Activated B cell treated with CpG ODN at 0.5 μM for 24 hours (primary cell): ENCODE data around the gene INF2. TPM values are rescaled to one million over a fixed set of nuclear protein-coding genes. Genes with fewer than 3 reads are reported as not detected.

Experiments
- ATAC-seq: fragments of 200-7000 bp; cut with Tn5 transposase; one replicate; pipeline ENCODE4 v1.10.0; 2021; ENCODE audit warnings: low read depth, mild to moderate bottlenecking, moderate library complexity
- CTCF ChIA-PET: fragments of 350-600 bp; sonication (Branson Sonifier 250); formaldehyde crosslinking; loops from one replicate; lab custom pipeline; 2021; ENCODE audit warnings: antibody characterized with exemption; lab: Charles Lee
- POLR2A ChIA-PET: fragments of 350-600 bp; sonication (Branson Sonifier 250); formaldehyde crosslinking; loops from one replicate; lab custom pipeline; 2021; ENCODE audit warnings: antibody characterized with exemption; lab: Charles Lee
- DNase-seq: peaks from one replicate; pipeline ENCODE4 v3.0.0; 2022
- H3K27ac Mint-ChIP-seq: one replicate; pipeline ENCODE4 v1.8.0; 2020; ENCODE audit warnings: mixed read lengths
- H3K27me3 Mint-ChIP-seq: one replicate; pipeline ENCODE4 v1.8.0; 2021; ENCODE audit warnings: mixed read lengths
- H3K36me3 Mint-ChIP-seq: one replicate; pipeline ENCODE4 v1.8.0; 2021; ENCODE audit warnings: low read depth, mixed read lengths
- H3K4me1 Mint-ChIP-seq: one replicate; pipeline ENCODE4 v1.8.0; 2021; ENCODE audit warnings: mixed read lengths
- H3K4me3 Mint-ChIP-seq: one replicate; pipeline ENCODE4 v1.8.0; 2020; ENCODE audit warnings: mild to moderate bottlenecking, mixed read lengths
- H3K9me3 Mint-ChIP-seq: one replicate; pipeline ENCODE4 v1.8.0; 2020; ENCODE audit warnings: mixed read lengths
- CTCF ChIP-seq: fragments of 200-600 bp; IDR thresholded peaks from one replicate; pipeline ENCODE4 v1.8.0; 2022; ENCODE audit warnings: antibody characterized with exemption, mild to moderate bottlenecking
- intact Hi-C: fragments of 100-400 bp; cut with micrococcal nuclease; formaldehyde crosslinking; loops from one replicate; pipeline ENCODE4 v1.15.1; 2024
- total RNA-seq: library from RNA; stranded (reverse); gene quantifications from 2 replicates; pipeline ENCODE4 v1.2.3, GENCODE V29; 2022

INF2 gene
- total RNA-seq, 1 donor from 2014 or later = 47.2 TPM

- H3K36me3 Mint-ChIP-seq = peaks cover 20% of the 10 kb centered on the region
- intact Hi-C loops = no loop called here
- no peak overlapping the region for H3K4me3 Mint-ChIP-seq
- DNase-seq (no peak), ATAC-seq (no peak)
- no peaks in the 10 kb centered on the region for H3K27me3 Mint-ChIP-seq
- H3K4me1 Mint-ChIP-seq = peaks cover 3% of the 10 kb centered on the region
- no peaks in the 10 kb centered on the region for H3K9me3 Mint-ChIP-seq
- TF ChIP-seq CTCF = no peak
- no peak overlapping the region for H3K27ac Mint-ChIP-seq
- CTCF ChIA-PET = interaction anchor here (1.1 to 1.5 kb wide), 2 partner anchors 45 to 49 kb away, joined by 4 to 5 read pairs; no protein-coding TSS in a partner anchor
- POLR2A ChIA-PET = interaction anchor here (0.9 to 2.0 kb wide), 2 partner anchors 18 to 47 kb away, joined by 3 to 5 read pairs; no protein-coding TSS in a partner anchor
Measured at GRCh38 chr14:104705340-104706047, 16.1 kb downstream of the INF2 start.

GRCh38 chr14:104706733-104707607, 17.6 kb downstream of the INF2 start:
- no peaks in the 10 kb centered on the region for H3K27me3 Mint-ChIP-seq
- ChIA-PET CTCF (interaction anchor here (1.5 kb wide), 1 partner anchor 46 kb away, joined by 4 read pairs; no protein-coding TSS in a partner anchor), POLR2A (interaction anchor here (0.7 to 2.0 kb wide), 2 partner anchors 49 to 55 kb away, joined by 3 to 5 read pairs; no protein-coding TSS in a partner anchor)

GRCh38 chr14:104707608-104708595, 18.5 kb downstream of the INF2 start:
- no peaks in the 10 kb centered on the region for H3K9me3 Mint-ChIP-seq
- H3K4me1 Mint-ChIP-seq = peaks cover 3% of the 10 kb centered on the region
- intact Hi-C loops = loop anchor here (1.0 kb wide), 4 partner anchors 19 to 630 kb away; partner anchors contain the start of gene INF2
- DNase-seq (no peak), ATAC-seq (no peak)
- peaks cover 21% of the 10 kb centered on the region for H3K36me3 Mint-ChIP-seq
- POLR2A ChIA-PET = interaction anchor here (1.6 kb wide), 1 partner anchor 51 kb away, joined by 7 read pairs; no protein-coding TSS in a partner anchor
- no peak overlapping the region for H3K4me3 Mint-ChIP-seq
- no peaks in the 10 kb centered on the region for H3K27me3 Mint-ChIP-seq
- CTCF ChIA-PET = interaction anchor here (1.0 to 2.3 kb wide), 6 partner anchors 14 to 68 kb away, joined by 4 to 12 read pairs (median 8); partner anchors contain the start of gene SIVA1
- TF ChIP-seq CTCF = no peak
- H3K27ac Mint-ChIP-seq = no peak overlapping the region

More at GRCh38 chr14:104706733-104707607, 17.6 kb downstream of the INF2 start:
- DNase-seq (no peak), ATAC-seq (no peak)
- no peak overlapping the region for H3K4me3 Mint-ChIP-seq
- no peak for TF ChIP-seq CTCF
- H3K4me1 Mint-ChIP-seq = peaks cover 3% of the 10 kb centered on the region
- intact Hi-C loops = no loop called here
- no peak overlapping the region for H3K27ac Mint-ChIP-seq
- H3K9me3 Mint-ChIP-seq = no peaks in the 10 kb centered on the region
- H3K36me3 Mint-ChIP-seq = peaks cover 21% of the 10 kb centered on the region

GRCh38 chr14:104708606-104709268, 19.3 kb downstream of the INF2 start:
- no peaks in the 10 kb centered on the region for H3K9me3 Mint-ChIP-seq
- H3K27me3 Mint-ChIP-seq = no peaks in the 10 kb centered on the region
- no peak overlapping the region for H3K27ac Mint-ChIP-seq
- H3K4me1 Mint-ChIP-seq = peaks cover 3% of the 10 kb centered on the region
- ChIA-PET CTCF (interaction anchor here (0.7 to 2.3 kb wide), 8 partner anchors 15 to 69 kb away, joined by 3 to 12 read pairs (median 8); partner anchors contain the start of gene SIVA1), POLR2A (interaction anchor here (1.1 to 1.6 kb wide), 3 partner anchors 14 to 52 kb away, joined by 3 to 7 read pairs (median 4); no protein-coding TSS in a partner anchor)
- intact Hi-C loops = loop anchor here (1.0 kb wide), 4 partner anchors 19 to 630 kb away; partner anchors contain the start of gene INF2
- peaks cover 20% of the 10 kb centered on the region for H3K36me3 Mint-ChIP-seq
- no peak overlapping the region for H3K4me3 Mint-ChIP-seq
- no peak for TF ChIP-seq CTCF
- DNase-seq (peak; percentile 72), ATAC-seq (peak; percentile 98)
